Stomach (tissue), 9 donors: ENCODE results near the gene SORCS1. TPM values are rescaled to one million over a fixed set of nuclear protein-coding genes. Genes with fewer than 3 reads are reported as not detected.

ENCODE experiments used
- DNase-seq, 2 donors: peaks; one replicate each; pipeline versions ENCODE4 v3.0.0 to v3.0.0-alpha.2; 2013 to 2019
- H3K27ac ChIP-seq, 5 donors: fragments of 200-600 bp in 4 of 5; sonication (generic) in 4 of 5; one replicate each; pipeline ENCODE4 v1.5.1; 2013 to 2019; ENCODE audit warnings: mild to moderate bottlenecking in 1 of 5, moderate library complexity in 1 of 5
- H3K27me3 ChIP-seq, 3 donors: fragments of 200-600 bp; sonication (generic); one replicate each; pipeline ENCODE4 v1.5.1; 2017 to 2019; ENCODE audit warnings: mixed run types in 1 of 3
- H3K36me3 ChIP-seq, 4 donors: fragments of 200-600 bp; sonication (generic); 1 replicate in 3 of 4; 2 replicates in 1 of 4; pipeline ENCODE4 v1.5.1; 2016 to 2019
- H3K4me1 ChIP-seq, 4 donors: fragments of 200-600 bp; sonication (generic); one replicate each; pipeline ENCODE4 v1.5.1; 2016 to 2019
- H3K4me3 ChIP-seq, 4 donors: fragments of 200-600 bp; sonication (generic) in 3 of 4; one replicate each; pipeline ENCODE4 v1.5.1; 2016 to 2019; ENCODE audit warnings: mild to moderate bottlenecking in 1 of 4
- H3K9me3 ChIP-seq, 4 donors: fragments of 200-600 bp; sonication (generic); one replicate each; pipeline ENCODE4 v1.5.1; 2016 to 2019
- EP300 ChIP-seq: sonication (generic); formaldehyde crosslinking; IDR thresholded peaks from one replicate; pipeline ENCODE4 v1.6.1; 2017; ENCODE audit warnings: antibody characterized with exemption
- POLR2A ChIP-seq, 4 donors: fragments of 450-650 bp; IDR thresholded peaks; one replicate each; pipeline ENCODE4 v1.6.1; 2016; ENCODE audit warnings: antibody characterized with exemption in 4 of 4, control low read depth in 2 of 4, mild to moderate bottlenecking in 1 of 4, moderate library complexity in 1 of 4
- POLR2AphosphoS5 ChIP-seq, 3 donors: sonication (generic); formaldehyde crosslinking; IDR thresholded peaks; one replicate each; pipeline ENCODE4 v1.6.1; 2016; ENCODE audit warnings: antibody characterized with exemption in 3 of 3
- WGBS, 5 donors: extraction: QIAGEN DNeasy Blood & Tissue Kit in 3 of 5; methylation state at CpG; one replicate each; pipeline versions ENCODE4 v1.1.5 to v1.1.7; 2013 to 2018; 5-methylcytosine and 5-hydroxymethylcytosine counted together
- intact Hi-C: fragments of 100-400 bp; cut with DNase I; formaldehyde crosslinking; loops from one replicate; pipeline ENCODE4 v1.15.1; 2023; ENCODE audit warnings: low total_unique reads
- polyA plus RNA-seq, 3 donors: library from polyadenylated mRNA; stranded (reverse); fragments of 200-250 nt; gene quantifications; one replicate each; pipeline ENCODE4 v1.2.3, GENCODE V29; 2013
- total RNA-seq, 5 donors: library from RNA; depleted of rRNA; stranded (reverse); fragments of >200 nt; gene quantifications; one replicate each; pipeline versions ENCODE4 v1.1.0 to v1.2.3, GENCODE V29; 2014 to 2016
- TF ChIP-seq, protein P1 (sequence below), 7 experiments: fragments of 450-650 bp in 4 of 7; fragments of 200-600 bp in 3 of 7; sonication (generic) in 3 of 7; IDR thresholded peaks; one replicate each; pipeline ENCODE4 v1.5.1; 2016 to 2019; ENCODE audit warnings: antibody characterized with exemption in 7 of 7, control low read depth in 2 of 7, mild to moderate bottlenecking in 1 of 7
- donor health status: healthy with polysubstance abuse.
- donor health status: Bipolar disorder and iron deficiency.
- donor health status: healthy.

The SORCS1 gene
- total and polyA plus RNA-seq, 8 donors: 0.25 to 10.1 (median 0.69) TPM

DNA sequence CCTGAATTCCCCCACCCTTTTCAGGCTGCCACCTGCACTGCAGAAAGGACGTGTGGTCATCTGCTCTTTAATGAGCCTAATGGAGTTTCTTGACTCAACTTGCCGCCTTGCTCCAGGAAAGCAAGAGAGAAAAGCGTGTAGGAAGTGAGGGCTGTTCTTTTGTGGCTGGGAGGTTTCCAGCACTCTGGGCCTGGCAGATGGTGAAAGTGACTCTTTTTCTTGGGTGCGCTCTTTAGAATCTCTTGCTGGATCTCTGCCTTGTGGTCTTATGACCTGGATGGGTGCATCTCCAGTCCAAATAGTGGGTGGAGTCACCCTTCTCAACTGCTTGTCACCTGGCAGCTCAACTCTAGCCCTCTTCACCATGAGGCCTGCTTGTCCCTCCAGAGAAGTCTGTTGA is 244.0 kb downstream of the SORCS1 start:
- TF ChIP-seq, protein P1, sequence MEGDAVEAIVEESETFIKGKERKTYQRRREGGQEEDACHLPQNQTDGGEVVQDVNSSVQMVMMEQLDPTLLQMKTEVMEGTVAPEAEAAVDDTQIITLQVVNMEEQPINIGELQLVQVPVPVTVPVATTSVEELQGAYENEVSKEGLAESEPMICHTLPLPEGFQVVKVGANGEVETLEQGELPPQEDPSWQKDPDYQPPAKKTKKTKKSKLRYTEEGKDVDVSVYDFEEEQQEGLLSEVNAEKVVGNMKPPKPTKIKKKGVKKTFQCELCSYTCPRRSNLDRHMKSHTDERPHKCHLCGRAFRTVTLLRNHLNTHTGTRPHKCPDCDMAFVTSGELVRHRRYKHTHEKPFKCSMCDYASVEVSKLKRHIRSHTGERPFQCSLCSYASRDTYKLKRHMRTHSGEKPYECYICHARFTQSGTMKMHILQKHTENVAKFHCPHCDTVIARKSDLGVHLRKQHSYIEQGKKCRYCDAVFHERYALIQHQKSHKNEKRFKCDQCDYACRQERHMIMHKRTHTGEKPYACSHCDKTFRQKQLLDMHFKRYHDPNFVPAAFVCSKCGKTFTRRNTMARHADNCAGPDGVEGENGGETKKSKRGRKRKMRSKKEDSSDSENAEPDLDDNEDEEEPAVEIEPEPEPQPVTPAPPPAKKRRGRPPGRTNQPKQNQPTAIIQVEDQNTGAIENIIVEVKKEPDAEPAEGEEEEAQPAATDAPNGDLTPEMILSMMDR (IDR thresholded peaks at IDR 0.05): no peak
- no peak for TF ChIP-seq EP300
- TF ChIP-seq POLR2AphosphoS5 (IDR thresholded peaks at IDR 0.05): no peak
- TF ChIP-seq POLR2A (IDR thresholded peaks at IDR 0.05): no peak
- Histone ChIP-seq H3K4me3 (no peak overlapping the region), H3K27me3 (no peaks in the 10 kb centered on the region), H3K36me3 (no peaks in the 10 kb centered on the region), H3K4me1 (peaks cover 0 to 11% (median 3%) of the 10 kb centered on the region in 4 donors), H3K9me3 (no peaks in the 10 kb centered on the region), H3K27ac (no peak overlapping the region)
- intact Hi-C loops: no loop called here
- 69 to 80% (median 74%) methylated on average over 4 of the region's 4 CpGs for WGBS, 5 donors
- DNase-seq: no peak

DNA sequence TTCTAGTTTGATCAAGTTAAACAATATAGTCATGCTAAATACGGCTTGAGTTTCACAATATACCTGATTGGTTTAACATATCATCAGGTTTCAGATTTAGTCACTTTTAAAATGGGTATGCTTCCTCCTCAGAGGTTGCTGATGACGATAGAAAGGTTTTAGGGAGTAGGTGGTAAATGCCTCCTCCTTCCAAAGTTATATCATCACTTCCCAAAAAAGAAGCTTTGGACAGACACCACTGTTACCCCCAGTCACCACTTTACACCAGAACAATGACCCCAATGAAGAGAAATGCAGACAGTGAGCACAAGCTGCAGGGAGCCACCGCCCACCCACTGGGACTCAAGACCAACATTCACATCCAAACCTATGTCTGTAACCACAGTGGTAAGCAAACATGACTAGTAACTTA is 244.6 kb downstream of the SORCS1 start:
- intact Hi-C loops: no loop called here
- 67 to 79% (median 71%) methylated on average over 3 of the region's 3 CpGs for WGBS, 5 donors
- no peak for DNase-seq
- H3K9me3 ChIP-seq: no peaks in the 10 kb centered on the region
- H3K4me1 ChIP-seq: peaks cover 0 to 11% (median 3%) of the 10 kb centered on the region in 4 donors
- TF ChIP-seq EP300 (no peak), POLR2A (IDR thresholded peaks at IDR 0.05) (no peak), POLR2AphosphoS5 (IDR thresholded peaks at IDR 0.05) (no peak)
- TF ChIP-seq, protein P1 (IDR thresholded peaks at IDR 0.05): no peak
- no peaks in the 10 kb centered on the region for H3K36me3 ChIP-seq
- H3K27ac ChIP-seq: no peak overlapping the region
- H3K4me3 ChIP-seq: no peak overlapping the region
- no peaks in the 10 kb centered on the region for H3K27me3 ChIP-seq

DNA sequence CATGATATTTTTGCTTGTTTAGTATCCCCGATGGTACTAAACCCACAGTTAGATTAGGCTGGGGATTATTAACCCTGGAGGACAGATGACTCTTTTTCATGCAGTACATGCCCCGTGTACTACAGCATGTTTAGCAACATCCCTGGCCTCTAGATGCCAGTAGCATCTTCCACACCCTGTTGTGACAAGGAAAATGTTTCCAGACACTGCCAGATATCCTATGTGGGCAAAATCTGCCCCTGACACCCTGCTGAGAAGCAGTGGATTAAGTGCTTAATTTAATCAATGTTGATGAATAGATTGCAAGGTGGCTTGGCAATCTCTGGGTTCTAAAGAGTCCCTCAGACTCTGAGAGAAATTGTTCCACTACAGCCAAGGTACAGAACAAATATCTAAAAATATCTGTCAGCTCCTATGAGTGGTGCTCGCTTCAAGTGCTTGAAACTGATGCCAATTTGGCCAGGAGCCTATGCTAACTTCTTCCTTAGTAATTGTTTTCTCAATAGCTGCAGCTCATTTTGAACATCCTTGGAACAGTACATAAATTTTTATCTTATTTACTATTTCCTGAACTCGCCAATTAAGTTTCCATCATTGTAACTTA is 247.0 kb downstream of the SORCS1 start:
- DNase-seq: peak in 1 of 2 donors; percentile 36
- no peaks in the 10 kb centered on the region for H3K27me3 ChIP-seq
- intact Hi-C loops: no loop called here
- no peaks in the 10 kb centered on the region for H3K9me3 ChIP-seq
- 34 to 46% (median 39%) methylated on average over 4 of the region's 4 CpGs for WGBS, 5 donors
- no peak overlapping the region for H3K27ac ChIP-seq
- peaks cover 0 to 11% (median 3%) of the 10 kb centered on the region in 4 donors for H3K4me1 ChIP-seq
- no peak overlapping the region for H3K4me3 ChIP-seq
- H3K36me3 ChIP-seq: no peaks in the 10 kb centered on the region
- TF ChIP-seq EP300: no peak
- TF ChIP-seq, protein P1 (IDR thresholded peaks at IDR 0.05): no peak
- TF ChIP-seq POLR2A (IDR thresholded peaks at IDR 0.05): no peak
- TF ChIP-seq POLR2AphosphoS5 (IDR thresholded peaks at IDR 0.05): no peak

DNA sequence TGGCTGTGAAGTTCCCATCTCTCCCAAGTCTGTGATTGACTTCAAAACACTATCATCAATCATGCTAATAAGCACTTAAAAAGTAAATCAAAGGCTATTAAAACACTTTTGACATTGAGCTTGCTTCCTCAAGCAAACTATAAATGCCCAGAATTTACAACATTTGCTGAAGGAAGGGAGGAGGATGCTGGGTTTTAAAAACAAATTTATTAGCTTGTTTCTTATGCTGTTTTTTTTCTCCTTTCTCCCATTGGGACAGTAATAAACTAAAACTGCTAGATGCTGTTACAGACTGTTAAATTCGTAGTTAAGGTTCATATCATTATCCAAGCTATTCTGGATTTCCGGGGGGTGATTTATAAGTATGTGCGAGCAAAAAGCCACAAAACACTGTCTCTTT is 250.5 kb downstream of the SORCS1 start:
- no peak overlapping the region for H3K27ac ChIP-seq
- no peak for DNase-seq
- H3K36me3 ChIP-seq: no peaks in the 10 kb centered on the region
- no peak overlapping the region for H3K4me3 ChIP-seq
- H3K4me1 ChIP-seq: peaks cover 0 to 11% (median 3%) of the 10 kb centered on the region in 4 donors
- TF ChIP-seq POLR2A (IDR thresholded peaks at IDR 0.05) (no peak), EP300 (no peak), POLR2AphosphoS5 (IDR thresholded peaks at IDR 0.05) (no peak)
- TF ChIP-seq, protein P1 (IDR thresholded peaks at IDR 0.05): no peak
- intact Hi-C loops: no loop called here
- no peaks in the 10 kb centered on the region for H3K27me3 ChIP-seq
- WGBS, 5 donors: 81 to 86% (median 84%) methylated on average over 3 of the region's 3 CpGs
- H3K9me3 ChIP-seq: no peaks in the 10 kb centered on the region
